Mesenchymal stem cell (in vitro differentiated cells and primary cell): ENCODE measurements around the gene CD248.
"Not testable (repeated sequence)": the region's sequence is repeated elsewhere in the genome, so short reads cannot be mapped to it uniquely, and the experiment has no call there.

Experiments used
- DNase-seq: peaks from one replicate; pipeline ENCODE4 v3.0.0-alpha.2; 2013
- H2AFZ ChIP-seq: one replicate; pipeline ENCODE4 v1.6.1; 2013; ENCODE audit warnings: low read depth, mild to moderate bottlenecking, control low read depth, inconsistent platforms, low read length, moderate library complexity
- H2AK5ac ChIP-seq: 2 replicates; pipeline ENCODE4 v1.6.1; 2013; ENCODE audit warnings: low read length, moderate library complexity, mild to moderate bottlenecking, inconsistent platforms; ENCODE audit not compliant: severe bottlenecking
- H2BK120ac ChIP-seq: one replicate; pipeline ENCODE4 v1.6.1; 2013; ENCODE audit warnings: low read depth, mild to moderate bottlenecking, inconsistent platforms, low read length, moderate library complexity
- H2BK12ac ChIP-seq, 2 experiments: one replicate each; pipeline ENCODE4 v1.6.1; 2013; ENCODE audit warnings: inconsistent platforms in 2 of 2, low read length in 2 of 2, mild to moderate bottlenecking in 2 of 2, moderate library complexity in 2 of 2, control low read depth in 1 of 2
- H2BK15ac ChIP-seq: one replicate; pipeline ENCODE4 v1.6.1; 2013; ENCODE audit warnings: mild to moderate bottlenecking, low read depth, inconsistent platforms; ENCODE audit not compliant: poor library complexity, severe bottlenecking
- H2BK5ac ChIP-seq: 2 replicates; pipeline ENCODE4 v1.6.1; 2013; ENCODE audit warnings: low read depth, mild to moderate bottlenecking, low read length, control low read depth, inconsistent platforms; ENCODE audit not compliant: poor library complexity, severe bottlenecking
- H3K14ac ChIP-seq, 2 experiments: one replicate each; pipeline ENCODE4 v1.6.1; 2013; ENCODE audit warnings: inconsistent platforms in 2 of 2, low read length in 2 of 2, control low read depth in 1 of 2, mild to moderate bottlenecking in 1 of 2, moderate library complexity in 1 of 2
- H3K18ac ChIP-seq, 2 experiments: one replicate each; pipeline ENCODE4 v1.6.1; 2013; ENCODE audit warnings: inconsistent platforms in 2 of 2, low read length in 2 of 2, control low read depth in 1 of 2, low read depth in 1 of 2, mild to moderate bottlenecking in 1 of 2
- H3K23ac ChIP-seq, 2 experiments: one replicate each; pipeline ENCODE4 v1.6.1; 2013; ENCODE audit warnings: inconsistent platforms in 2 of 2, low read length in 2 of 2, mild to moderate bottlenecking in 2 of 2, moderate library complexity in 2 of 2, control low read depth in 1 of 2
- H3K27ac ChIP-seq: 2 replicates; pipeline ENCODE4 v1.5.1; 2013; ENCODE audit warnings: mild to moderate bottlenecking, moderate library complexity, low read length, control low read depth, inconsistent platforms; ENCODE audit not compliant: poor library complexity, severe bottlenecking
- H3K27me3 ChIP-seq, 2 experiments: 2 replicates each; pipeline versions ENCODE4 v1.6.1 to v1.7.0; 2013; ENCODE audit warnings: low read length in 2 of 2, mild to moderate bottlenecking in 2 of 2, moderate library complexity in 2 of 2, control low read depth in 1 of 2, inconsistent platforms in 1 of 2; ENCODE audit not compliant: control insufficient read depth in 1 of 2, insufficient read depth in 1 of 2
- H3K36me3 ChIP-seq, 2 experiments: 2 replicates each; pipeline versions ENCODE4 v1.6.1 to v1.7.0; 2013; ENCODE audit warnings: low read length in 2 of 2, control low read depth in 1 of 2, inconsistent platforms in 1 of 2, low read depth in 1 of 2, mild to moderate bottlenecking in 1 of 2; ENCODE audit not compliant: insufficient read depth in 2 of 2, control insufficient read depth in 1 of 2
- H3K4ac ChIP-seq, 2 experiments: one replicate each; pipeline ENCODE4 v1.6.1; 2013; ENCODE audit warnings: inconsistent platforms in 2 of 2, low read length in 2 of 2, mild to moderate bottlenecking in 2 of 2, moderate library complexity in 2 of 2, control low read depth in 1 of 2, low read depth in 1 of 2
- H3K4me1 ChIP-seq: 2 replicates; pipeline ENCODE4 v1.6.1; 2013; ENCODE audit warnings: low read depth, low read length, control low read depth; ENCODE audit not compliant: control insufficient read depth, insufficient read depth
- H3K4me2 ChIP-seq: 2 replicates; pipeline ENCODE4 v1.6.1; 2013; ENCODE audit warnings: low read length, mild to moderate bottlenecking, inconsistent platforms; ENCODE audit not compliant: poor library complexity, severe bottlenecking
- H3K4me3 ChIP-seq, 2 experiments: 2 replicates each; pipeline versions ENCODE4 v1.5.1 to v1.7.0; 2013; ENCODE audit warnings: low read length in 2 of 2, mild to moderate bottlenecking in 2 of 2, control low read depth in 1 of 2, low read depth in 1 of 2; ENCODE audit not compliant: insufficient read depth in 1 of 2
- H3K79me1 ChIP-seq: replicated peaks from 2 replicates; pipeline ENCODE4 v1.6.1; 2013; ENCODE audit warnings: mild to moderate bottlenecking, control low read depth, low read length, inconsistent platforms; ENCODE audit not compliant: poor library complexity, severe bottlenecking
- H3K9ac ChIP-seq: 2 replicates; pipeline ENCODE4 v1.7.0; 2013; ENCODE audit warnings: mild to moderate bottlenecking, low read length, moderate library complexity
- H3K9me3 ChIP-seq: 2 replicates; pipeline ENCODE4 v1.7.0; 2013; ENCODE audit warnings: mild to moderate bottlenecking, low read length; ENCODE audit not compliant: control insufficient read depth
- H4K8ac ChIP-seq: one replicate; pipeline ENCODE4 v1.6.1; 2013; ENCODE audit warnings: inconsistent platforms, mild to moderate bottlenecking, low read length, moderate library complexity
- H4K91ac ChIP-seq: one replicate; pipeline ENCODE4 v1.6.1; 2013; ENCODE audit warnings: mild to moderate bottlenecking, low read length, inconsistent platforms
- WGBS: methylation state at CpG from one replicate; pipeline ENCODE4 v1.1.7; 2013; ENCODE audit warnings: mixed read lengths; 5-methylcytosine and 5-hydroxymethylcytosine counted together

CD248 gene

GRCh38 chr11:66360406-66361073 lies 43.7 kb upstream of the CD248 start:
- Histone ChIP-seq H3K23ac (no peak overlapping the region), H3K79me1 (no peaks in the 10 kb centered on the region), H3K9ac (no peak overlapping the region), H4K91ac (no peak overlapping the region), H3K4me2 (no peak overlapping the region), H3K27ac (no peak overlapping the region), H3K18ac (no peak overlapping the region), H3K14ac (no peak overlapping the region), H2BK120ac (no peak overlapping the region), H3K36me3 (peaks cover 0 to 30% of the 10 kb centered on the region in 2 experiments), H2BK15ac (no peak overlapping the region), H2AFZ (no peak overlapping the region), H3K4me3 (no peak overlapping the region), H3K27me3 (no peaks in the 10 kb centered on the region), H2BK12ac (no peak overlapping the region), H3K9me3 (no peaks in the 10 kb centered on the region), H2BK5ac (no peak overlapping the region), H3K4ac (no peak overlapping the region), H3K4me1 (peaks cover 2% of the 10 kb centered on the region), H4K8ac (no peak overlapping the region), H2AK5ac (no peak overlapping the region)
- WGBS, result 98% methylated on average over 13 of the region's 15 CpGs
- DNase-seq, result no peak

GRCh38 chr11:66359662-66360087 lies 42.8 kb upstream of the CD248 start:
- H4K8ac ChIP-seq, result no peak overlapping the region
- H4K91ac ChIP-seq, result no peak overlapping the region
- no peak overlapping the region for H3K9ac ChIP-seq
- no peak overlapping the region for H2AFZ ChIP-seq
- no peaks in the 10 kb centered on the region for H3K27me3 ChIP-seq
- H3K23ac ChIP-seq, result no peak overlapping the region
- H3K18ac ChIP-seq, result no peak overlapping the region
- H3K79me1 ChIP-seq, result no peaks in the 10 kb centered on the region
- no peak overlapping the region for H3K4ac ChIP-seq
- H3K36me3 ChIP-seq, result peaks cover 0 to 24% of the 10 kb centered on the region in 2 experiments
- H3K9me3 ChIP-seq, result no peaks in the 10 kb centered on the region
- DNase-seq, result no peak
- peaks cover 2% of the 10 kb centered on the region for H3K4me1 ChIP-seq
- no peak overlapping the region for H2BK15ac ChIP-seq
- H3K4me2 ChIP-seq, result no peak overlapping the region
- H2AK5ac ChIP-seq, result no peak overlapping the region
- H3K4me3 ChIP-seq, result no peak overlapping the region
- H2BK12ac ChIP-seq, result no peak overlapping the region
- no peak overlapping the region for H3K14ac ChIP-seq
- no peak overlapping the region for H3K27ac ChIP-seq
- H2BK5ac ChIP-seq, result no peak overlapping the region
- H2BK120ac ChIP-seq, result no peak overlapping the region
- WGBS, result 74% methylated on average over 3 of the region's 3 CpGs

- not testable (repeated sequence) for H2BK15ac ChIP-seq, H3K27ac ChIP-seq, H4K8ac ChIP-seq, H3K4me3 ChIP-seq, H3K9ac ChIP-seq, H3K23ac ChIP-seq, H3K9me3 ChIP-seq, H3K36me3 ChIP-seq, H3K14ac ChIP-seq, H3K18ac ChIP-seq, H2AK5ac ChIP-seq, H2BK12ac ChIP-seq, H3K4ac ChIP-seq, H3K4me2 ChIP-seq, H2BK120ac ChIP-seq, DNase-seq, H3K27me3 ChIP-seq, H4K91ac ChIP-seq, H2AFZ ChIP-seq, H2BK5ac ChIP-seq
- whole genome bisulfite sequencing, result 94% methylated on average over 6 of the region's 8 CpGs
- Histone ChIP-seq H3K4me1 (peaks cover 14% of the 10 kb centered on the region), H3K79me1 (peaks cover 14% of the 10 kb centered on the region)
Measured at GRCh38 chr11:66350560-66351235, 33.9 kb upstream of the CD248 start.

DNA sequence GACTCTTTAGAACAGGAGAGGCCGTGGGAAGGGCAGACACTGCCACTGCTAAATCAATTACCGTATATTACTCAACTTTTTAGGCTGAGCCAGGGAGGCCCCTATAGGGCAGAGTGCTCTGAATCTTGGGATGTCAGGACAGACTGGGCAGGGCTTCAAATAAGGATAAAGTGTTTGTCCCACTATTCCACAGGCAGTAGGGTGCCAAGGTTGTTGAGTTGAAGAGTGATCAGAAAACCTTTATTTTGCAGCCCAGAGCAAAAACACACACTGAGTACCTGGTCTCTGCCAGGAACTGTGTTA lies 32.2 kb upstream of the CD248 start:
- Histone ChIP-seq H2BK120ac (no peak overlapping the region), H2BK12ac (no peak overlapping the region), H2BK5ac (no peak overlapping the region), H2AFZ (no peak overlapping the region), H4K8ac (no peak overlapping the region), H2AK5ac (no peak overlapping the region), H3K18ac (no peak overlapping the region), H3K36me3 (no peaks in the 10 kb centered on the region), H3K79me1 (peaks cover 16% of the 10 kb centered on the region), H3K4ac (no peak overlapping the region), H3K27me3 (no peaks in the 10 kb centered on the region), H3K4me1 (peaks cover 18% of the 10 kb centered on the region), H3K4me2 (no peak overlapping the region), H3K23ac (no peak overlapping the region), H3K9ac (no peak overlapping the region), H2BK15ac (no peak overlapping the region), H3K9me3 (no peaks in the 10 kb centered on the region), H4K91ac (no peak overlapping the region), H3K4me3 (no peak overlapping the region), H3K27ac (no peak overlapping the region), H3K14ac (no peak overlapping the region)
- DNase-seq, result no peak
- WGBS, result 100% methylated on average over 1 of the region's 2 CpGs
